Astrocyte of the cerebellum (primary cell): ENCODE data around the gene CAMK2B.

ENCODE experiments used
- DNase-seq: peaks from one replicate; pipeline ENCODE4 v3.0.0-alpha.2; 2011; ENCODE audit warnings: low read depth
- H3K4me3 ChIP-seq: 2 replicates; pipeline ENCODE4 v1.5.1; 2011; ENCODE audit warnings: mild to moderate bottlenecking, low read depth, low read length, moderate library complexity
- CTCF ChIP-seq: IDR thresholded peaks from 2 replicates; pipeline ENCODE4 v1.5.1; 2012; ENCODE audit warnings: low read length, low read depth, moderate library complexity, mild to moderate bottlenecking; ENCODE audit errors: missing control alignments
- in situ Hi-C: cut with HindIII; loops from 2 replicates; pipeline ENCODE4 v1.10.0; 2017; ENCODE audit warnings: low sequenced_read_pairs

Gene CAMK2B

GRCh38 chr7:44367475-44368043, 42.2 kb upstream of the CAMK2B start:
- DNase-seq: no peak
- TF ChIP-seq CTCF: no peak
- in situ Hi-C loops: no loop called here
- H3K4me3 ChIP-seq: no peak overlapping the region

GRCh38 chr7:44366986-44367385, 41.6 kb upstream of the CAMK2B start:
- in situ Hi-C loops: no loop called here
- H3K4me3 ChIP-seq: no peak overlapping the region
- TF ChIP-seq CTCF: no peak
- no peak for DNase-seq

- no peak for DNase-seq
- H3K4me3 ChIP-seq: no peak overlapping the region
- no peak for TF ChIP-seq CTCF
- in situ Hi-C loops: no loop called here
Observed at GRCh38 chr7:44353668-44354067, 28.3 kb upstream of the CAMK2B start.

GRCh38 chr7:44348851-44349781, 23.7 kb upstream of the CAMK2B start:
- DNase-seq: no peak
- no peak for TF ChIP-seq CTCF
- no peak overlapping the region for H3K4me3 ChIP-seq
- in situ Hi-C loops: no loop called here

- peak; percentile 57 for TF ChIP-seq CTCF
- in situ Hi-C loops: no loop called here
- H3K4me3 ChIP-seq: no peak overlapping the region
- no peak for DNase-seq
Observed at GRCh38 chr7:44348300-44348699, 22.9 kb upstream of the CAMK2B start.

GRCh38 chr7:44347546-44348114, 22.2 kb upstream of the CAMK2B start:
- in situ Hi-C loops: no loop called here
- H3K4me3 ChIP-seq: no peak overlapping the region
- no peak for TF ChIP-seq CTCF
- DNase-seq: no peak
